Neural cell (in vitro differentiated cells): ENCODE results near the gene CR1. TPM values are rescaled to one million over a fixed set of nuclear protein-coding genes. Genes with fewer than 3 reads are reported as not detected.
"Not testable (repeated sequence)": the region's sequence is repeated elsewhere in the genome, so short reads cannot be mapped to it uniquely, and the experiment has no call there.

ENCODE experiments used
- H2AFZ ChIP-seq: fragments of 200-600, 300-800 bp; sonication (generic), shearing (Covaris generic); 2 replicates; pipeline ENCODE4 v1.6.0; 2014; ENCODE audit warnings: low read depth, mild to moderate bottlenecking, antibody characterized with exemption, low read length, moderate library complexity
- H3F3A ChIP-seq: fragments of 200-600 bp; shearing (Covaris generic); 2 replicates; pipeline ENCODE4 v1.6.1; 2016; ENCODE audit warnings: mild to moderate bottlenecking, moderate library complexity, mixed read lengths, antibody characterized with exemption, low read length; ENCODE audit not compliant: insufficient read depth, poor library complexity, severe bottlenecking
- H3K27ac ChIP-seq: fragments of 200-600, 300-800 bp; sonication (generic), shearing (Covaris generic); 2 replicates; pipeline ENCODE4 v1.5.1; 2014; ENCODE audit warnings: mild to moderate bottlenecking, low read length, moderate library complexity
- H3K27me3 ChIP-seq: fragments of 300-800, 200-600 bp; sonication (generic), shearing (Covaris generic); 2 replicates; pipeline ENCODE4 v1.6.0; 2014; ENCODE audit warnings: mild to moderate bottlenecking, low read depth, low read length, moderate library complexity; ENCODE audit not compliant: insufficient read depth
- H3K36me3 ChIP-seq: fragments of 300-800, 200-600 bp; sonication (generic), shearing (Covaris generic); 2 replicates; pipeline ENCODE4 v1.5.1; 2014; ENCODE audit warnings: mild to moderate bottlenecking, antibody characterized with exemption, low read length, moderate library complexity; ENCODE audit not compliant: insufficient read depth
- H3K4me2 ChIP-seq: fragments of 300-800, 200-600 bp; sonication (generic), shearing (Covaris generic); 2 replicates; pipeline ENCODE4 v1.6.0; 2014; ENCODE audit warnings: mild to moderate bottlenecking, low read length
- H3K4me3 ChIP-seq: fragments of 300-800, 200-600 bp; sonication (generic), shearing (Covaris generic); 2 replicates; pipeline ENCODE4 v1.5.1; 2014; ENCODE audit warnings: mild to moderate bottlenecking, low read length, moderate library complexity
- H3K79me2 ChIP-seq: fragments of 200-600 bp; shearing (Covaris generic); replicated peaks from 2 replicates; pipeline ENCODE4 v1.6.0; 2014; ENCODE audit warnings: mild to moderate bottlenecking, low read length, moderate library complexity; ENCODE audit not compliant: insufficient read depth
- H3K9ac ChIP-seq: fragments of 300-800, 200-600 bp; sonication (generic), shearing (Covaris generic); 2 replicates; pipeline ENCODE4 v1.6.1; 2016; ENCODE audit warnings: mild to moderate bottlenecking, low read length, mixed read lengths
- H3K9me2 ChIP-seq: fragments of 200-600 bp; shearing (Covaris generic); 2 replicates; pipeline ENCODE4 v1.6.1; 2016; ENCODE audit warnings: mild to moderate bottlenecking, low read length, mixed read lengths; ENCODE audit not compliant: insufficient read depth
- H3K9me3 ChIP-seq: fragments of 200-600, 300-800 bp; sonication (generic), shearing (Covaris generic); 2 replicates; pipeline ENCODE4 v1.6.1; 2016; ENCODE audit warnings: mild to moderate bottlenecking, mixed run types, low read length, moderate library complexity, mixed read lengths
- H4K20me1 ChIP-seq: fragments of 200-600 bp; shearing (Covaris generic); 2 replicates; pipeline ENCODE4 v1.6.1; 2016; ENCODE audit warnings: mild to moderate bottlenecking, mixed run types; ENCODE audit not compliant: insufficient read depth
- CTCF ChIP-seq: fragments of 450-650 bp; IDR thresholded peaks from 2 replicates; pipeline ENCODE4 v1.5.1; 2014; ENCODE audit warnings: antibody characterized with exemption, mild to moderate bottlenecking, moderate library complexity; ENCODE audit not compliant: poor library complexity, severe bottlenecking
- EP300 ChIP-seq: fragments of 450-650 bp; conservative IDR thresholded peaks from 2 replicates; pipeline ENCODE4 v1.6.1; 2014; ENCODE audit warnings: antibody characterized with exemption, mild to moderate bottlenecking, moderate library complexity; ENCODE audit not compliant: poor library complexity, severe bottlenecking
- EZH2 ChIP-seq: fragments of 200-600, 300-800 bp; shearing (Covaris generic), sonication (generic); IDR thresholded peaks from 2 replicates; pipeline ENCODE4 v1.6.1; 2014; ENCODE audit warnings: antibody characterized with exemption, low read length, borderline replicate concordance, mild to moderate bottlenecking; ENCODE audit not compliant: insufficient read depth, poor library complexity, severe bottlenecking
- MXI1 ChIP-seq: fragments of 450-650 bp; conservative IDR thresholded peaks from 2 replicates; pipeline ENCODE4 v1.6.1; 2014; ENCODE audit warnings: antibody characterized with exemption, mild to moderate bottlenecking; ENCODE audit not compliant: poor library complexity, severe bottlenecking
- POLR2AphosphoS5 ChIP-seq: IDR thresholded peaks from 2 replicates; pipeline ENCODE4 v1.6.1; 2012
- RAD21 ChIP-seq: fragments of 450-650 bp; conservative IDR thresholded peaks from 2 replicates; pipeline ENCODE4 v1.6.1; 2014; ENCODE audit warnings: antibody characterized with exemption, mild to moderate bottlenecking, moderate library complexity
- REST ChIP-seq: IDR thresholded peaks from 2 replicates; pipeline ENCODE4 v1.6.1; 2012; ENCODE audit warnings: borderline replicate concordance
- SMC3 ChIP-seq: fragments of 450-650 bp; conservative IDR thresholded peaks from 2 replicates; pipeline ENCODE4 v1.6.1; 2014; ENCODE audit warnings: antibody characterized with exemption, mild to moderate bottlenecking, moderate library complexity; ENCODE audit not compliant: poor library complexity
- TAF1 ChIP-seq: IDR thresholded peaks from 2 replicates; pipeline ENCODE4 v1.6.1; 2012; ENCODE audit warnings: low read depth
- polyA plus RNA-seq: library from polyadenylated mRNA; depleted of rRNA; stranded (reverse); fragments of >200 nt; gene quantifications from 2 replicates; pipeline ENCODE4 v1.2.3, GENCODE V29; 2014

CR1 gene
- polyA plus RNA-seq, 1 donor from 2014 or later: not detected

GRCh38 chr1:207676153-207676552 lies 180.2 kb downstream of the CR1 start:
- no peak overlapping the region for H3K9ac ChIP-seq
- H2AFZ ChIP-seq: no peak overlapping the region
- H3K9me2 ChIP-seq: no peaks in the 10 kb centered on the region
- H3K27me3 ChIP-seq: no peaks in the 10 kb centered on the region
- no peaks in the 10 kb centered on the region for H3K79me2 ChIP-seq
- no peaks in the 10 kb centered on the region for H4K20me1 ChIP-seq
- no peak overlapping the region for H3K4me3 ChIP-seq
- no peaks in the 10 kb centered on the region for H3K9me3 ChIP-seq
- no peak for TF ChIP-seq RAD21
- H3K27ac ChIP-seq: no peak overlapping the region
- no peaks in the 10 kb centered on the region for H3F3A ChIP-seq
- no peaks in the 10 kb centered on the region for H3K36me3 ChIP-seq
- no peak overlapping the region for H3K4me2 ChIP-seq

- not testable (repeated sequence) for H3K4me2 ChIP-seq, H3K9me2 ChIP-seq, H4K20me1 ChIP-seq, H3K27ac ChIP-seq, H3K9ac ChIP-seq, H3K27me3 ChIP-seq, H3K4me3 ChIP-seq, H3K79me2 ChIP-seq, H3K36me3 ChIP-seq, H2AFZ ChIP-seq, H3F3A ChIP-seq, H3K9me3 ChIP-seq
Measured at GRCh38 chr1:207680590-207681388, 184.8 kb downstream of the CR1 start.

- not testable (repeated sequence) for H3K4me2 ChIP-seq, H3K9me3 ChIP-seq, H3K27me3 ChIP-seq, H4K20me1 ChIP-seq, H3F3A ChIP-seq, H3K27ac ChIP-seq, H2AFZ ChIP-seq, H3K36me3 ChIP-seq, H3K4me3 ChIP-seq, H3K9me2 ChIP-seq, H3K9ac ChIP-seq, H3K79me2 ChIP-seq
Measured at GRCh38 chr1:207682872-207683434, 187.0 kb downstream of the CR1 start.

GRCh38 chr1:207690551-207690950 lies 194.6 kb downstream of the CR1 start:
- not testable (repeated sequence) for H3K79me2 ChIP-seq, H3F3A ChIP-seq, H3K9me3 ChIP-seq, H2AFZ ChIP-seq, H3K4me3 ChIP-seq, H3K36me3 ChIP-seq, H3K9ac ChIP-seq, H3K27ac ChIP-seq, H3K9me2 ChIP-seq, H3K27me3 ChIP-seq, H4K20me1 ChIP-seq, H3K4me2 ChIP-seq

- H3K79me2 ChIP-seq: no peaks in the 10 kb centered on the region
- H3K9ac ChIP-seq: no peak overlapping the region
- H3K9me3 ChIP-seq: no peaks in the 10 kb centered on the region
- no peak overlapping the region for H3K27ac ChIP-seq
- no peak for TF ChIP-seq SMC3
- no peak for TF ChIP-seq EZH2
- TF ChIP-seq MXI1: no peak
- TF ChIP-seq REST: no peak
- TF ChIP-seq EP300: no peak
- no peak for TF ChIP-seq POLR2AphosphoS5
- TF ChIP-seq CTCF: no peak
- no peak for TF ChIP-seq TAF1
- no peak for TF ChIP-seq RAD21
- H3K36me3 ChIP-seq: no peaks in the 10 kb centered on the region
- no peaks in the 10 kb centered on the region for H4K20me1 ChIP-seq
- no peak overlapping the region for H3K4me2 ChIP-seq
- H3K27me3 ChIP-seq: no peaks in the 10 kb centered on the region
- no peaks in the 10 kb centered on the region for H3F3A ChIP-seq
- no peaks in the 10 kb centered on the region for H3K9me2 ChIP-seq
- H2AFZ ChIP-seq: no peak overlapping the region
- H3K4me3 ChIP-seq: no peak overlapping the region
Measured at GRCh38 chr1:207691010-207691409, 195.1 kb downstream of the CR1 start.
